GM12878 (cell line): ENCODE measurements around the gene TP53INP2. TPM values are rescaled to one million over a fixed set of nuclear protein-coding genes. Genes with fewer than 3 reads are reported as not detected.

Experiments
- GATAD2B ChIP-seq: fragments of 450-650 bp; conservative IDR thresholded peaks from 2 replicates; pipeline ENCODE4 v1.6.1; 2017; ENCODE audit warnings: low read depth, mild to moderate bottlenecking, moderate library complexity
- HDAC6 ChIP-seq: fragments of 200-600 bp; sonication (generic); IDR thresholded peaks from one replicate; pipeline ENCODE4 v1.8.0; 2017; ENCODE audit warnings: antibody characterized with exemption; ENCODE audit not compliant: unreplicated experiment
- IKZF1 ChIP-seq: fragments of 450-650 bp; conservative IDR thresholded peaks from 2 replicates; pipeline ENCODE4 v1.6.1; 2017; ENCODE audit warnings: antibody characterized with exemption, mild to moderate bottlenecking
- IKZF2 ChIP-seq, 2 experiments: fragments of 450-650 bp; IDR thresholded peaks; 2 replicates each; pipeline ENCODE4 v1.6.1; 2017; ENCODE audit warnings: mild to moderate bottlenecking in 2 of 2, moderate library complexity in 2 of 2
- RAD51 ChIP-seq: fragments of 450-650 bp; IDR thresholded peaks from 2 replicates; pipeline ENCODE4 v1.6.1; 2016; ENCODE audit warnings: moderate library complexity, mild to moderate bottlenecking, inconsistent platforms
- RB1 ChIP-seq: fragments of 450-650 bp; formaldehyde crosslinking; IDR thresholded peaks from 2 replicates; pipeline ENCODE4 v1.6.1; 2017; ENCODE audit warnings: mild to moderate bottlenecking, borderline replicate concordance
- SIN3A ChIP-seq: IDR thresholded peaks from 2 replicates; pipeline ENCODE4 v1.6.1; 2012; ENCODE audit warnings: low read depth, low read length, improper control_type of control experiment
- SPI1 ChIP-seq: IDR thresholded peaks from 2 replicates; pipeline ENCODE4 v1.6.1; 2011; ENCODE audit warnings: low read depth, mild to moderate bottlenecking, low read length, moderate library complexity, borderline replicate concordance; ENCODE audit not compliant: insufficient read depth
- SUZ12 ChIP-seq: fragments of 200-600 bp; sonication (generic); IDR thresholded peaks from one replicate; pipeline ENCODE4 v1.6.1; 2018; ENCODE audit warnings: antibody characterized with exemption, mild to moderate bottlenecking; ENCODE audit not compliant: unreplicated experiment
- TCF12 ChIP-seq: IDR thresholded peaks from 2 replicates; pipeline ENCODE4 v1.6.1; 2011; ENCODE audit warnings: low read depth, mild to moderate bottlenecking, low read length
- ZNF592 ChIP-seq: fragments of 450-650 bp; IDR thresholded peaks from 2 replicates; pipeline ENCODE4 v1.6.1; 2017; ENCODE audit warnings: mild to moderate bottlenecking, moderate library complexity
- polyA plus RNA-seq, 11 experiments: library from polyadenylated mRNA; depleted of rRNA in 4 of 11; unstranded in 6 of 11; stranded (reverse) in 5 of 11; fragments of >200 nt; fragmentation: Nextera tagmentation in 4 of 11; fragmentation: Illumina TruSeq in 1 of 11; extraction: Ambion mirVana in 4 of 11; extraction: Trizol in 1 of 11; gene quantifications; 1 replicate in 1 of 11; 2 replicates in 10 of 11; pipeline versions ENCODE4 v1.2.1 to v1.2.3, GENCODE V29; 2011 to 2016; ENCODE audit warnings: inconsistent platforms in 2 of 11, missing spikeins in 2 of 11, low read depth in 1 of 11
- total RNA-seq, 4 experiments: library from RNA; depleted of rRNA in 3 of 4; stranded (reverse); fragments of >200 nt in 3 of 4; fragmentation: Illumina TruSeq in 1 of 4; extraction: Trizol in 1 of 4; gene quantifications; 2 replicates each; pipeline versions ENCODE4 v1.2.1 to v1.2.3, GENCODE V29; 2013 to 2021
- TF ChIP-seq, protein P1 (sequence below): IDR thresholded peaks from 2 replicates; pipeline ENCODE4 v1.6.1; 2011; ENCODE audit warnings: low read depth, low read length, improper control_type of control experiment, borderline replicate concordance

Gene TP53INP2
- total and polyA plus RNA-seq, 10 of the 15 experiments (the other 5 are each of a cell fraction or from before 2014, with no cell fraction given), result 2.8 to 16.0 (median 4.0) TPM

- TF ChIP-seq ZNF592 (no peak), SPI1 (no peak), SIN3A (no peak), GATAD2B (no peak), RB1 (no peak), SUZ12 (no peak), TCF12 (no peak), HDAC6 (no peak), RAD51 (no peak), IKZF1 (no peak), IKZF2 (IDR thresholded peaks at IDR 0.05) (no peak)
- TF ChIP-seq, protein P1, sequence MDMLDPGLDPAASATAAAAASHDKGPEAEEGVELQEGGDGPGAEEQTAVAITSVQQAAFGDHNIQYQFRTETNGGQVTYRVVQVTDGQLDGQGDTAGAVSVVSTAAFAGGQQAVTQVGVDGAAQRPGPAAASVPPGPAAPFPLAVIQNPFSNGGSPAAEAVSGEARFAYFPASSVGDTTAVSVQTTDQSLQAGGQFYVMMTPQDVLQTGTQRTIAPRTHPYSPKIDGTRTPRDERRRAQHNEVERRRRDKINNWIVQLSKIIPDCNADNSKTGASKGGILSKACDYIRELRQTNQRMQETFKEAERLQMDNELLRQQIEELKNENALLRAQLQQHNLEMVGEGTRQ, result no peak
Measured at GRCh38 chr20:34736106-34736735, 32.1 kb downstream of the TP53INP2 start (continued).
